Measurements from ENCODE around the gene PBXIP1.

DNA sequence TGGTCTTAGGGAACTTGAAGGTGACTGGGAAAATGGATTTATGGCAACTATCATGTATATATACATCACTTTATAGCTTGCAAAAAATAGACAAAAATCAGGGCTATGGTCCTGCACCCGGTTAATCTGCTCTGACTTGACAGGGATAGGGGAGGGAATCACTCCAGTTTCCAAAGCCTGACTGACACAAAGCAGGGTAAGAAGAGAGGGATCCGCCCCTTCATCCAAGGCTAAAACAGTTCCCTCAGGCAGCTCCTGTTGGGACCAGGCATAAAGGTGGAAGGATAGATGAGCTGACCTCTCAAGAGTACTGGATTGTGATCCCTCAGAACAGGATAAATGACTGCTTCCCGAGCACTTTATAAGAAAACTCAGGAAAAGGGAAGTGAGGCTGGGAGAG lies 1.4 kb downstream of the PBXIP1 start:
- TF ChIP-seq, protein P1, sequence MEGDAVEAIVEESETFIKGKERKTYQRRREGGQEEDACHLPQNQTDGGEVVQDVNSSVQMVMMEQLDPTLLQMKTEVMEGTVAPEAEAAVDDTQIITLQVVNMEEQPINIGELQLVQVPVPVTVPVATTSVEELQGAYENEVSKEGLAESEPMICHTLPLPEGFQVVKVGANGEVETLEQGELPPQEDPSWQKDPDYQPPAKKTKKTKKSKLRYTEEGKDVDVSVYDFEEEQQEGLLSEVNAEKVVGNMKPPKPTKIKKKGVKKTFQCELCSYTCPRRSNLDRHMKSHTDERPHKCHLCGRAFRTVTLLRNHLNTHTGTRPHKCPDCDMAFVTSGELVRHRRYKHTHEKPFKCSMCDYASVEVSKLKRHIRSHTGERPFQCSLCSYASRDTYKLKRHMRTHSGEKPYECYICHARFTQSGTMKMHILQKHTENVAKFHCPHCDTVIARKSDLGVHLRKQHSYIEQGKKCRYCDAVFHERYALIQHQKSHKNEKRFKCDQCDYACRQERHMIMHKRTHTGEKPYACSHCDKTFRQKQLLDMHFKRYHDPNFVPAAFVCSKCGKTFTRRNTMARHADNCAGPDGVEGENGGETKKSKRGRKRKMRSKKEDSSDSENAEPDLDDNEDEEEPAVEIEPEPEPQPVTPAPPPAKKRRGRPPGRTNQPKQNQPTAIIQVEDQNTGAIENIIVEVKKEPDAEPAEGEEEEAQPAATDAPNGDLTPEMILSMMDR (IDR thresholded peaks at IDR 0.05; ENCODE audit: borderline replicate concordance, extremely low read depth, low read length, poor library complexity, severe bottlenecking) = no peak
- TF ChIP-seq EZH2 (IDR thresholded peaks at IDR 0.05; ENCODE audit: borderline replicate concordance, low read depth, low read length, severe bottlenecking) = no peak

All from DND-41 (cell line).